HFFc6 (cell line): ENCODE data around the gene RASAL1. TPM values are rescaled to one million over a fixed set of nuclear protein-coding genes. Genes with fewer than 3 reads are reported as not detected.

Experiments
- DNase-seq: peaks from one replicate; pipeline ENCODE4 v3.0.0-alpha.2; 2018
- H3K27ac Mint-ChIP-seq: 2 replicates; pipeline ENCODE4 v1.8.0; 2020; ENCODE audit warnings: mild to moderate bottlenecking, mixed read lengths
- H3K27me3 Mint-ChIP-seq: 2 replicates; pipeline ENCODE4 v1.8.0; 2021; ENCODE audit warnings: mild to moderate bottlenecking, moderate library complexity, mixed read lengths; ENCODE audit not compliant: insufficient read depth
- H3K36me3 Mint-ChIP-seq: 2 replicates; pipeline ENCODE4 v1.8.0; 2021; ENCODE audit warnings: low read depth, mixed read lengths
- H3K4me1 Mint-ChIP-seq: 2 replicates; pipeline ENCODE4 v1.8.0; 2020; ENCODE audit warnings: low read depth, mixed read lengths
- H3K4me3 Mint-ChIP-seq: 2 replicates; pipeline ENCODE4 v1.8.0; 2020; ENCODE audit warnings: mild to moderate bottlenecking, moderate library complexity, mixed read lengths
- H3K9me3 Mint-ChIP-seq: 2 replicates; pipeline ENCODE4 v1.8.0; 2020; ENCODE audit warnings: mild to moderate bottlenecking, mixed read lengths
- CTCF ChIP-seq: fragments of 200-600 bp; sonication (generic); IDR thresholded peaks from 2 replicates; pipeline ENCODE4 v1.5.0; 2021; ENCODE audit warnings: antibody characterized with exemption, mild to moderate bottlenecking
- total RNA-seq, 6 experiments: library from RNA; stranded (reverse); fragmentation: NEBNext Ultra II Directional; extraction: Animal tissue kit (Norgen Biotek cat#: 25700); gene quantifications; 2 replicates in 1 of 6; 3 replicates in 5 of 6; pipeline ENCODE4 v1.2.3, GENCODE V29; 2021

RASAL1 gene
- total RNA-seq, 6 experiments from 2014 or later = not detected

- H3K4me3 Mint-ChIP-seq = no peak overlapping the region
- DNase-seq = no peak
- no peaks in the 10 kb centered on the region for H3K4me1 Mint-ChIP-seq
- H3K27me3 Mint-ChIP-seq = peaks cover 18% of the 10 kb centered on the region
- no peaks in the 10 kb centered on the region for H3K9me3 Mint-ChIP-seq
- no peak overlapping the region for H3K27ac Mint-ChIP-seq
- H3K36me3 Mint-ChIP-seq = no peaks in the 10 kb centered on the region
- no peak for TF ChIP-seq CTCF
Observed at GRCh38 chr12:113089839-113090238, 45.7 kb downstream of the RASAL1 start.

- H3K27me3 Mint-ChIP-seq = peaks cover 21% of the 10 kb centered on the region
Observed at GRCh38 chr12:113088971-113089756, 46.4 kb downstream of the RASAL1 start.

GRCh38 chr12:113088037-113088436 is 47.5 kb downstream of the RASAL1 start:
- Mint-ChIP-seq H3K9me3 (no peaks in the 10 kb centered on the region), H3K4me1 (no peaks in the 10 kb centered on the region), H3K27ac (no peak overlapping the region), H3K27me3 (peaks cover 28% of the 10 kb centered on the region), H3K36me3 (no peaks in the 10 kb centered on the region), H3K4me3 (no peak overlapping the region)
- no peak for TF ChIP-seq CTCF
- no peak for DNase-seq

More at GRCh38 chr12:113088971-113089756, 46.4 kb downstream of the RASAL1 start:
- H3K27ac Mint-ChIP-seq = no peak overlapping the region
- H3K4me1 Mint-ChIP-seq = no peaks in the 10 kb centered on the region
- no peak for TF ChIP-seq CTCF
- H3K36me3 Mint-ChIP-seq = no peaks in the 10 kb centered on the region
- H3K9me3 Mint-ChIP-seq = no peaks in the 10 kb centered on the region
- no peak for DNase-seq
- no peak overlapping the region for H3K4me3 Mint-ChIP-seq

DNA sequence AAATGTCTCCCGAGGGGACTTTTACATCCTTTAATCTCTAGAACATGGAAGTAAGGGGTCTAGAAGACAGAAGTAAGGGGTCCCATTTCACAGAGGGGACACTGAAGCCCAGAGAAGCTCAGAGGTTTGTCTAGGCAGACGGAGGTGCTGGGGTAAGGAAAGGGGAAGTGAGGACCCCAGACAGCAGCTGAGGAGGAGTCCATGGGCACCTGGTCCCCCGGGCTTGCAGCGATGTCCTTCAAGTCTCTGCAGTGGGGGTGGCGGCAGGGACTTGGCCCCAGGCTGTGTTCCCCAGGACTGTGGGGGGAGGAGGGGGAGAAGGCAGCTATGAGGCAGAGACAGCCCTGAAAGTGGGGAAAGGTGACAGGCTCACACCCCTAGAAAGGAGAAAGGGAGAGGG is 48.4 kb downstream of the RASAL1 start:
- no peak overlapping the region for H3K4me3 Mint-ChIP-seq
- no peak for DNase-seq
- no peak for TF ChIP-seq CTCF
- no peaks in the 10 kb centered on the region for H3K36me3 Mint-ChIP-seq
- H3K27ac Mint-ChIP-seq = no peak overlapping the region
- no peaks in the 10 kb centered on the region for H3K4me1 Mint-ChIP-seq
- no peaks in the 10 kb centered on the region for H3K9me3 Mint-ChIP-seq
- H3K27me3 Mint-ChIP-seq = peaks cover 34% of the 10 kb centered on the region

DNA sequence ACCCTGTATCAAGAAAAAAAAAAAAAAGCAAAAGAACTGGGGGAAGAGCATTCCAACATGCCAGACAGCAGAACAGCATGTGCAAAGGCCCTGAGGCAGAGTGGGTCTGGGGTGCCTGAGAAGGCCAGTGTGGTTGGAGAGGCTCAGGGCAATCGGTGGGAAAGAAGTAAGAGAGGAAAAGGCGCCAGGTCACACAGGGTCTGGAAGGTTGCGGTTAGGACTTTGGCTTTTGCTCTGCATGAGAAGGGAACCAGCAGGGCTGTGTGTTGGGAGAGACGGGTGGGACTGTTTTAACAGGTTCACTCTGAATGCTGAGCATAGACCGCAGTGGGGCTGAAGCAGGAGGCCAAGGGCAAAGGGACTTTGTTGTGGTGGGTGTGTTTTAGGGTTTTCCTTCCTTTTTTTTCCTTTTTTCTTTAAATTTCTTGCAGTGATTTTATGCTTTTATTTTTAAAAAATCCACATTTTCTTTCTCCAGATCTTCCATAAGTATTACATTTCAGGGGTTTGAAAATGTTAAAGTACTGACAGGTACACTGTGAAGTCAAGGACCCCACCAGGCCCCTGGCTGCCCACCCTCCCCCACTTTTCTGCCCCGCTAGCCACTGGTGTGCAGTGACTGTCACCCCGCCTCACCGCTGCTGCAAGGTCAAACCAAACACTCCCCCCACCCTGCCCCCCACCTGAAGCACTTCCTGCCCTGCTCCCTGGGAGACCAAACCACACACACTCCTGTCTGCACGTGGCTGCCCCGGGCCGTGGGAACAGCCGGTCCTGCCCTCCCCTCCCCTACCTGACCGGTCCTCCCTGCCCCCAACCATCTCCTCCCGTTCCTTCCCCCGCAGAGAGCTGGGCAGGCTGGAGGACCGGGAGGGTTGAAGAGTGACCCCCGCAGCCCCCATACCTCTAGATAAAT is 49.1 kb downstream of the RASAL1 start:
- Mint-ChIP-seq H3K36me3 (no peaks in the 10 kb centered on the region), H3K27me3 (peaks cover 38% of the 10 kb centered on the region), H3K9me3 (no peaks in the 10 kb centered on the region), H3K4me3 (no peak overlapping the region), H3K27ac (no peak overlapping the region), H3K4me1 (no peaks in the 10 kb centered on the region)
- no peak for TF ChIP-seq CTCF
- no peak for DNase-seq
